ENCODE results near the gene SIPA1L3.

The SIPA1L3 gene

GRCh38 chr19:38072776-38073750 is 166.1 kb downstream of the SIPA1L3 start:
- Histone ChIP-seq H3K9me2 (ENCODE audit: low read depth, low read length) (no peaks in the 10 kb centered on the region), H2AFZ (ENCODE audit: low read length) (no peak overlapping the region), H3K9ac (ENCODE audit: low read length) (no peak overlapping the region; the same call in 1 of the 2 replicates), H4K20me1 (ENCODE audit: insufficient read depth, low read length) (no peaks in the 10 kb centered on the region), H3K9me3 (ENCODE audit: low read length) (no peaks in the 10 kb centered on the region), H3K4me3 (ENCODE audit: low read depth, low read length, poor library complexity, severe bottlenecking) (no peak overlapping the region), H3K36me3 (ENCODE audit: insufficient read depth, low read length) (peaks cover 10% of the 10 kb centered on the region; the same call in 1 of the 2 replicates), H3K27me3 (ENCODE audit: insufficient read depth, low read length) (no peaks in the 10 kb centered on the region), H3K4me1 (ENCODE audit: insufficient read depth, low read length, severe bottlenecking) (peaks cover 16% of the 10 kb centered on the region), H3K4me2 (ENCODE audit: low read length) (no peak overlapping the region), H3K79me2 (ENCODE audit: insufficient read depth, low read length) (no peaks in the 10 kb centered on the region), H3F3A (ENCODE audit: insufficient read depth, low read length) (no peaks in the 10 kb centered on the region), H3K27ac (ENCODE audit: low read depth, low read length, poor library complexity, severe bottlenecking) (peak overlapping the region; percentile 67)
- TF ChIP-seq CTCF (IDR thresholded peaks at IDR 0.05; ENCODE audit: low read length), result no peak
- no peak for TF ChIP-seq EZH2 (IDR thresholded peaks at IDR 0.05; ENCODE audit: borderline replicate concordance, low read length)

GRCh38 chr19:38073841-38074685 is 167.1 kb downstream of the SIPA1L3 start:
- Histone ChIP-seq H3K9me2 (ENCODE audit: low read depth, low read length) (no peaks in the 10 kb centered on the region), H3K27ac (ENCODE audit: low read depth, low read length, poor library complexity, severe bottlenecking) (peak overlapping the region; percentile 67), H3K9me3 (ENCODE audit: low read length) (no peaks in the 10 kb centered on the region), H3K36me3 (ENCODE audit: insufficient read depth, low read length) (peaks cover 10% of the 10 kb centered on the region; the same call in 1 of the 2 replicates), H3K27me3 (ENCODE audit: insufficient read depth, low read length) (no peaks in the 10 kb centered on the region), H3K79me2 (ENCODE audit: insufficient read depth, low read length) (no peaks in the 10 kb centered on the region), H3K4me1 (ENCODE audit: insufficient read depth, low read length, severe bottlenecking) (peaks cover 16% of the 10 kb centered on the region), H3F3A (ENCODE audit: insufficient read depth, low read length) (no peaks in the 10 kb centered on the region), H2AFZ (ENCODE audit: low read length) (no peak overlapping the region), H3K4me2 (ENCODE audit: low read length) (0 out of 2 replicates have a peak overlapping the region, but pooled peaks have one; percentile 8), H4K20me1 (ENCODE audit: insufficient read depth, low read length) (no peaks in the 10 kb centered on the region), H3K9ac (ENCODE audit: low read length) (peak overlapping the region; percentile 11; the same call in 1 of the 2 replicates), H3K4me3 (ENCODE audit: low read depth, low read length, poor library complexity, severe bottlenecking) (no peak overlapping the region)
- no peak for TF ChIP-seq EZH2 (IDR thresholded peaks at IDR 0.05; ENCODE audit: borderline replicate concordance, low read length)
- TF ChIP-seq CTCF (IDR thresholded peaks at IDR 0.05; ENCODE audit: low read length), result no peak

GRCh38 chr19:38076337-38076736 is 169.3 kb downstream of the SIPA1L3 start:
- Histone ChIP-seq H3K27me3 (ENCODE audit: insufficient read depth, low read length) (no peaks in the 10 kb centered on the region), H3K4me2 (ENCODE audit: low read length) (no peak overlapping the region), H4K20me1 (ENCODE audit: insufficient read depth, low read length) (no peaks in the 10 kb centered on the region), H3K79me2 (ENCODE audit: insufficient read depth, low read length) (no peaks in the 10 kb centered on the region), H3K4me1 (ENCODE audit: insufficient read depth, low read length, severe bottlenecking) (peaks cover 32% of the 10 kb centered on the region), H3K36me3 (ENCODE audit: insufficient read depth, low read length) (peaks cover 15% of the 10 kb centered on the region), H3F3A (ENCODE audit: insufficient read depth, low read length) (no peaks in the 10 kb centered on the region), H3K27ac (ENCODE audit: low read depth, low read length, poor library complexity, severe bottlenecking) (no peak overlapping the region), H3K9me2 (ENCODE audit: low read depth, low read length) (no peaks in the 10 kb centered on the region), H3K9me3 (ENCODE audit: low read length) (no peaks in the 10 kb centered on the region), H3K9ac (ENCODE audit: low read length) (no peak overlapping the region), H3K4me3 (ENCODE audit: low read depth, low read length, poor library complexity, severe bottlenecking) (no peak overlapping the region), H2AFZ (ENCODE audit: low read length) (no peak overlapping the region)
- TF ChIP-seq CTCF (IDR thresholded peaks at IDR 0.05; ENCODE audit: low read length) (no peak), EZH2 (IDR thresholded peaks at IDR 0.05; ENCODE audit: borderline replicate concordance, low read length) (no peak)

Measured in OCI-LY1 (cell line).